GM12891 (cell line): ENCODE data around the gene CPEB1.

Experiments
- PAX5 ChIP-seq: IDR thresholded peaks from 2 replicates; pipeline ENCODE4 v1.6.1; 2011; ENCODE audit warnings: low read length, moderate library complexity, mild to moderate bottlenecking; ENCODE audit not compliant: insufficient read depth, severe bottlenecking
- POLR2A ChIP-seq: IDR thresholded peaks from 2 replicates; pipeline ENCODE4 v1.6.1; 2011; ENCODE audit warnings: low read depth, low read length, control low read depth
- POLR2AphosphoS5 ChIP-seq: IDR thresholded peaks from 2 replicates; pipeline ENCODE4 v1.6.1; 2011; ENCODE audit warnings: low read depth, low read length, control low read depth
- POU2F2 ChIP-seq: IDR thresholded peaks from 2 replicates; pipeline ENCODE4 v1.6.1; 2011; ENCODE audit warnings: low read depth, mild to moderate bottlenecking, control low read depth, low read length, moderate library complexity
- SPI1 ChIP-seq: IDR thresholded peaks from 2 replicates; pipeline ENCODE4 v1.6.1; 2011; ENCODE audit warnings: low read depth, low read length, control low read depth
- TAF1 ChIP-seq: IDR thresholded peaks from 2 replicates; pipeline ENCODE4 v1.6.1; 2011; ENCODE audit warnings: low read depth, low read length, control low read depth

DNA sequence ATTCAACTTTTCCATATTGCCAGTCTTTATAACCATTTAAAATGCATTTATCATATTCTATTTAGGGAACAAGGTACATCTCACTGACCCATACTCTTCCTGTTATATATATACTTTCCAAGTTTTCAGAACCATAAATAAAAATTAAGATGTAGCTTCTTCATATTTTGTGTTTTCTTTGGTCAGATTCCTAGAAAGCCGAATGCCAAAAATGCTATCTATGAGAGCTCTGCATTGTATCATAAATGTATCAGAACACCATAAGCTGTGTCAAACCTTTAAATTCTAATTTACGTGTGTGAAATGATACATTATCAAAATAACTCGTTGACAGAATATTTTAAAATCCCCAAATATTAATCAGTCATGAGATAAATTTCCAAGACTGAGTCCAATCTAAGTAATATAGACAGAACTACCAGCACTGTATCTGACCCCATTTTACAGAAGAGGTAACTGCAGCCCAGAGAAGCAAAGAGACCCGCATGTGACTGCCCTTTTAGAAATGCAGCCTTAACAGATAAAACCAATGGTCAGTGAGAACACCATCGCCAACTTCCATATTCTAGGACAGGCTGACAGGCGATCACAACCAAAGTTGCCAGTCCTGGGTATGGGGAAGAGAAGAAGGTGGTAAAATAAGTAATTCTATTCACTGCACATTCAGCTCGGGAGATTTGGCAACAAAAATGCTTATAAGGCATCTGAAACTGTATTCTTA lies 90.7 kb downstream of the CPEB1 start:
- no peak for TF ChIP-seq POLR2AphosphoS5
- TF ChIP-seq TAF1 = no peak
- TF ChIP-seq POLR2A = no peak
- no peak for TF ChIP-seq SPI1
- no peak for TF ChIP-seq POU2F2
- TF ChIP-seq PAX5 = no peak
